Ishikawa (cell line): ENCODE data around the gene GRAMD1B.

ENCODE experiments used
- FOXM1 ChIP-seq: IDR thresholded peaks from 2 replicates; pipeline ENCODE4 v1.6.1; 2012; ENCODE audit warnings: low read depth, borderline replicate concordance
- MAX ChIP-seq: IDR thresholded peaks from 2 replicates; pipeline ENCODE4 v1.6.1; 2012
- TAF1 ChIP-seq: IDR thresholded peaks from 2 replicates; pipeline ENCODE4 v1.6.1; 2012; ENCODE audit warnings: low read depth, mild to moderate bottlenecking

GRCh38 chr11:123527947-123528346, 97.9 kb downstream of the GRAMD1B start:
- no peak for TF ChIP-seq MAX
- TF ChIP-seq FOXM1 = no peak
- no peak for TF ChIP-seq TAF1
